ENCODE measurements around the gene KRTAP19-1. TPM values are rescaled to one million over a fixed set of nuclear protein-coding genes. Genes with fewer than 3 reads are reported as not detected.
"Not testable (repeated sequence)": the region's sequence is repeated elsewhere in the genome, so short reads cannot be mapped to it uniquely, and the experiment has no call there.

The KRTAP19-1 gene
- not detected for total RNA-seq

GRCh38 chr21:30480145-30480544 is at the start of gene KRTAP19-1:
KRTAP19-1 (minus strand) TSS chr21:30480367; CDS start chr21:30480317, 50 bp downstream.
- peaks cover under 1 to 4% of the 10 kb centered on the region in 2 donors for H3K9me3 Mint-ChIP-seq
- DNase-seq (ENCODE audit: low spot score in 2 of 2) (no peak), ATAC-seq (no peak)
- H3K27ac Mint-ChIP-seq, result no peak within 1 kb of the TSS
- no peaks in the 10 kb centered on the region for H3K36me3 Mint-ChIP-seq

- DNase-seq (ENCODE audit: low spot score in 2 of 2) (no peak), ATAC-seq (no peak)
- Mint-ChIP-seq H3K36me3 (no peaks in the 10 kb centered on the region), H3K27ac (no peak overlapping the region), H3K9me3 (peaks cover 3 to 5% of the 10 kb centered on the region in 2 donors)
Observed at GRCh38 chr21:30518876-30519275, 38.7 kb upstream of the KRTAP19-1 start.

GRCh38 chr21:30515681-30516080 is 35.5 kb upstream of the KRTAP19-1 start:
- ATAC-seq (no peak), DNase-seq (ENCODE audit: low spot score in 2 of 2) (no peak)
- Mint-ChIP-seq H3K9me3 (peaks cover 3 to 5% of the 10 kb centered on the region in 2 donors), H3K27ac (no peak overlapping the region), H3K36me3 (no peaks in the 10 kb centered on the region)

GRCh38 chr21:30505621-30506205 is 25.5 kb upstream of the KRTAP19-1 start:
- not testable (repeated sequence) for H3K9me3 Mint-ChIP-seq, H3K36me3 Mint-ChIP-seq, H3K27ac Mint-ChIP-seq, ATAC-seq
- peak in 1 of 2 donors; percentile 12 for DNase-seq (ENCODE audit: low spot score in 2 of 2)

- Mint-ChIP-seq H3K27ac (no peak within 1 kb of the TSS), H3K9me3 (no peaks in the 10 kb centered on the region), H3K36me3 (no peaks in the 10 kb centered on the region)
- DNase-seq (ENCODE audit: low spot score in 2 of 2) (no peak), ATAC-seq (no peak)
Observed at GRCh38 chr21:30502041-30502440, 21.9 kb upstream of the KRTAP19-1 start, which contains the start of gene KRTAP19-5. KRTAP19-5 (minus strand) TSS chr21:30502141; CDS start chr21:30502090, 51 bp downstream.

- Mint-ChIP-seq H3K36me3 (no peaks in the 10 kb centered on the region), H3K27ac (no peak within 1 kb of the TSS), H3K9me3 (no peaks in the 10 kb centered on the region)
- ATAC-seq, result no peak
- no peak for DNase-seq (ENCODE audit: low spot score in 2 of 2)
Observed at GRCh38 chr21:30497065-30497464, 16.9 kb upstream of the KRTAP19-1 start, which contains the start of gene KRTAP19-4. KRTAP19-4 (minus strand) TSS chr21:30497165; CDS start chr21:30497110, 55 bp downstream.

- no peak for DNase-seq (ENCODE audit: low spot score in 2 of 2)
- no peak for ATAC-seq
- Mint-ChIP-seq H3K9me3 (peaks cover 0 to 5% of the 10 kb centered on the region in 2 donors), H3K36me3 (peaks cover 0 to 2% of the 10 kb centered on the region in 2 donors), H3K27ac (no peak within 1 kb of the TSS)
Observed at GRCh38 chr21:30491963-30492428, 11.8 kb upstream of the KRTAP19-1 start, which contains the start of gene KRTAP19-3. KRTAP19-3 (minus strand) TSS chr21:30492013; CDS start chr21:30491957, 56 bp downstream.

- peaks cover 0 to 9% of the 10 kb centered on the region in 2 donors for H3K36me3 Mint-ChIP-seq
- no peak for ATAC-seq
- DNase-seq (ENCODE audit: low spot score in 2 of 2), result no peak
- no peak within 1 kb of the TSS for H3K27ac Mint-ChIP-seq
- H3K9me3 Mint-ChIP-seq, result peaks cover 9 to 13% of the 10 kb centered on the region in 2 donors
Observed at GRCh38 chr21:30487336-30487735, 7.2 kb upstream of the KRTAP19-1 start, which contains the start of gene KRTAP19-2. KRTAP19-2 (minus strand) TSS chr21:30487436; CDS start chr21:30487348, 88 bp downstream.

GRCh38 chr21:30486180-30486579 is 6.0 kb upstream of the KRTAP19-1 start:
- H3K9me3 Mint-ChIP-seq, result peaks cover 9 to 13% of the 10 kb centered on the region in 2 donors
- H3K27ac Mint-ChIP-seq, result no peak overlapping the region
- peaks cover 0 to 9% of the 10 kb centered on the region in 2 donors for H3K36me3 Mint-ChIP-seq
- DNase-seq (ENCODE audit: low spot score in 2 of 2), result no peak
- ATAC-seq, result no peak

- no peak overlapping the region for H3K27ac Mint-ChIP-seq
- H3K36me3 Mint-ChIP-seq, result peaks cover 0 to 9% of the 10 kb centered on the region in 2 donors
- peaks cover 9% of the 10 kb centered on the region in 2 donors for H3K9me3 Mint-ChIP-seq
- DNase-seq (ENCODE audit: low spot score in 2 of 2) (no peak), ATAC-seq (no peak)
Observed at GRCh38 chr21:30482130-30482529, 2.0 kb upstream of the KRTAP19-1 start.

GRCh38 chr21:30479259-30479658 is 908 bp downstream of the KRTAP19-1 start:
- ATAC-seq (no peak), DNase-seq (ENCODE audit: low spot score in 2 of 2) (no peak)
- Mint-ChIP-seq H3K36me3 (no peaks in the 10 kb centered on the region), H3K27ac (no peak overlapping the region), H3K9me3 (no peaks in the 10 kb centered on the region)

GRCh38 chr21:30478004-30478403 is 2.2 kb downstream of the KRTAP19-1 start:
- DNase-seq (ENCODE audit: low spot score in 2 of 2) (no peak), ATAC-seq (no peak)
- H3K36me3 Mint-ChIP-seq, result no peaks in the 10 kb centered on the region
- no peaks in the 10 kb centered on the region for H3K9me3 Mint-ChIP-seq
- H3K27ac Mint-ChIP-seq, result no peak overlapping the region

GRCh38 chr21:30468900-30469714 is 11.1 kb downstream of the KRTAP19-1 start:
- no peak for ATAC-seq
- Mint-ChIP-seq H3K27ac (no peak overlapping the region), H3K9me3 (no peaks in the 10 kb centered on the region), H3K36me3 (no peaks in the 10 kb centered on the region)
- DNase-seq (ENCODE audit: low spot score in 2 of 2), result no peak

GRCh38 chr21:30463713-30464112 is 16.5 kb downstream of the KRTAP19-1 start:
- ATAC-seq (no peak), DNase-seq (ENCODE audit: low spot score in 2 of 2) (no peak)
- H3K9me3 Mint-ChIP-seq, result no peaks in the 10 kb centered on the region
- no peaks in the 10 kb centered on the region for H3K36me3 Mint-ChIP-seq
- H3K27ac Mint-ChIP-seq, result no peak overlapping the region

GRCh38 chr21:30448514-30448913 is 31.7 kb downstream of the KRTAP19-1 start:
- DNase-seq (ENCODE audit: low spot score in 2 of 2), result no peak
- no peaks in the 10 kb centered on the region for H3K9me3 Mint-ChIP-seq
- no peak for ATAC-seq
- H3K36me3 Mint-ChIP-seq, result no peaks in the 10 kb centered on the region
- no peak overlapping the region for H3K27ac Mint-ChIP-seq

GRCh38 chr21:30447056-30447455 is 33.1 kb downstream of the KRTAP19-1 start:
- Mint-ChIP-seq H3K27ac (no peak overlapping the region), H3K9me3 (no peaks in the 10 kb centered on the region), H3K36me3 (no peaks in the 10 kb centered on the region)
- ATAC-seq (no peak), DNase-seq (ENCODE audit: low spot score in 2 of 2) (no peak)

GRCh38 chr21:30444204-30444603 is 36.0 kb downstream of the KRTAP19-1 start:
- ATAC-seq (no peak), DNase-seq (ENCODE audit: low spot score in 2 of 2) (no peak)
- no peaks in the 10 kb centered on the region for H3K9me3 Mint-ChIP-seq
- H3K27ac Mint-ChIP-seq, result no peak overlapping the region
- no peaks in the 10 kb centered on the region for H3K36me3 Mint-ChIP-seq
